Esophagus muscularis mucosa (tissue), 3 donors: ENCODE results near the gene RABEP2.

Source experiments
- CTCF ChIP-seq, 3 experiments: fragments of 200-600 bp in 2 of 3; fragments of 450-650 bp in 1 of 3; sonication (generic) in 2 of 3; IDR thresholded peaks; one replicate each; pipeline ENCODE4 v1.5.1; 2017 to 2019; ENCODE audit warnings: antibody characterized with exemption in 3 of 3, mild to moderate bottlenecking in 2 of 3, moderate library complexity in 1 of 3
- POLR2AphosphoS5 ChIP-seq, 2 donors: sonication (generic); formaldehyde crosslinking; IDR thresholded peaks; one replicate each; pipeline ENCODE4 v1.6.1; 2017; ENCODE audit warnings: antibody characterized with exemption in 2 of 2

- TF ChIP-seq CTCF (IDR thresholded peaks at IDR 0.05) (peak; percentile 55 to 67 (median 58)), POLR2AphosphoS5 (IDR thresholded peaks at IDR 0.05) (no peak)
Measured at GRCh38 chr16:28974007-28974436, 49.0 kb upstream of the RABEP2 start.
